Upper lobe of left lung (tissue), 4 donors: ENCODE data around the gene COL23A1.

ENCODE experiments used
- POLR2A ChIP-seq, 4 donors: fragments of 450-650 bp; IDR thresholded peaks; one replicate each; pipeline ENCODE4 v1.5.1; 2016 to 2017; ENCODE audit warnings: antibody characterized with exemption in 4 of 4, mild to moderate bottlenecking in 2 of 4
- POLR2AphosphoS5 ChIP-seq, 2 donors: sonication (generic); formaldehyde crosslinking; IDR thresholded peaks; one replicate each; pipeline ENCODE4 v1.5.1; 2017; ENCODE audit warnings: antibody characterized with exemption in 2 of 2

DNA sequence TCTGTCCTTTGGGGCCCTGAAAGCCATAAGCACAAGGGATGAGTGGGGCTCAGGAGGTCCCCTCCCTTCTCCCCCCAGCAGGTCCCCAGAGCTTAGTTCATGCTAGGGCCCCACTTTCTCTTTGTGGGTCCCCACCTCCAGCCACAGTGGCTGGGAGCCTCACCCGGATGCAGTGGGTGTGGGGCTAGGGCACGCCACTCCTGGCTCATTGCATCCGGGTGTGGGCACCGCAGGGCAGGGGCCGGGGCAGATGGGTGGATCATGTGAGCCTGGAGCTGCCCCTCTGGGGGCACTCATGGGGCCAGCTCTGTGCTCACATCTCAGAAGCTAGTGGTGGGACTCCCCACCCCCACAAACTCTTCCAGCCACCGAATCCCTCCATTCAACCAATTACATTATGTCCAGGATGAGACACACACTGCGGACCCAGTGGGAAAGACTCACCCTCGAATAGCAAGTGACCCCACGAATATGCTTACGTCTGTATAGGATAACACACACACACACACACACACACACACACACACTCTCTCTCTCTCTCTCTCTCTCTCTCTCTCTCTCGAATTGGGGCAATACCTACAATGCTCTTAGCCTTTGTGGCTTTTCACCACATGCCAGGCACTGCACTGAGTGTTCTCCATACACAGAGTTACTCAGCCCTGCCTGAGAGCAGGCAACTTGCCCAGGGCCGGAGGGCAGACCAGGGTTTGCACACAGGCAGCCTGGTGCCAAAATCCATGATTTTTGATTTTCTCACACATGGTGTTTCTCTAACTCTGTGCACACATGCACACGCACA lies 340.8 kb downstream of the COL23A1 start:
- TF ChIP-seq POLR2AphosphoS5 (IDR thresholded peaks at IDR 0.05) (no peak), POLR2A (IDR thresholded peaks at IDR 0.05) (no peak)
